Neural cell (in vitro differentiated cells): ENCODE results near the gene LGR5. TPM values are rescaled to one million over a fixed set of nuclear protein-coding genes. Genes with fewer than 3 reads are reported as not detected.

Source experiments
- H2AFZ ChIP-seq: fragments of 200-600, 300-800 bp; sonication (generic), shearing (Covaris generic); 2 replicates; pipeline ENCODE4 v1.6.0; 2014; ENCODE audit warnings: low read depth, mild to moderate bottlenecking, antibody characterized with exemption, low read length, moderate library complexity
- H3F3A ChIP-seq: fragments of 200-600 bp; shearing (Covaris generic); 2 replicates; pipeline ENCODE4 v1.6.1; 2016; ENCODE audit warnings: mild to moderate bottlenecking, moderate library complexity, mixed read lengths, antibody characterized with exemption, low read length; ENCODE audit not compliant: insufficient read depth, poor library complexity, severe bottlenecking
- H3K27ac ChIP-seq: fragments of 200-600, 300-800 bp; sonication (generic), shearing (Covaris generic); 2 replicates; pipeline ENCODE4 v1.5.1; 2014; ENCODE audit warnings: mild to moderate bottlenecking, low read length, moderate library complexity
- H3K27me3 ChIP-seq: fragments of 300-800, 200-600 bp; sonication (generic), shearing (Covaris generic); 2 replicates; pipeline ENCODE4 v1.6.0; 2014; ENCODE audit warnings: mild to moderate bottlenecking, low read depth, low read length, moderate library complexity; ENCODE audit not compliant: insufficient read depth
- H3K36me3 ChIP-seq: fragments of 300-800, 200-600 bp; sonication (generic), shearing (Covaris generic); 2 replicates; pipeline ENCODE4 v1.5.1; 2014; ENCODE audit warnings: mild to moderate bottlenecking, antibody characterized with exemption, low read length, moderate library complexity; ENCODE audit not compliant: insufficient read depth
- H3K4me2 ChIP-seq: fragments of 300-800, 200-600 bp; sonication (generic), shearing (Covaris generic); 2 replicates; pipeline ENCODE4 v1.6.0; 2014; ENCODE audit warnings: mild to moderate bottlenecking, low read length
- H3K4me3 ChIP-seq: fragments of 300-800, 200-600 bp; sonication (generic), shearing (Covaris generic); 2 replicates; pipeline ENCODE4 v1.5.1; 2014; ENCODE audit warnings: mild to moderate bottlenecking, low read length, moderate library complexity
- H3K79me2 ChIP-seq: fragments of 200-600 bp; shearing (Covaris generic); replicated peaks from 2 replicates; pipeline ENCODE4 v1.6.0; 2014; ENCODE audit warnings: mild to moderate bottlenecking, low read length, moderate library complexity; ENCODE audit not compliant: insufficient read depth
- H3K9ac ChIP-seq: fragments of 300-800, 200-600 bp; sonication (generic), shearing (Covaris generic); 2 replicates; pipeline ENCODE4 v1.6.1; 2016; ENCODE audit warnings: mild to moderate bottlenecking, low read length, mixed read lengths
- H3K9me2 ChIP-seq: fragments of 200-600 bp; shearing (Covaris generic); 2 replicates; pipeline ENCODE4 v1.6.1; 2016; ENCODE audit warnings: mild to moderate bottlenecking, low read length, mixed read lengths; ENCODE audit not compliant: insufficient read depth
- H3K9me3 ChIP-seq: fragments of 200-600, 300-800 bp; sonication (generic), shearing (Covaris generic); 2 replicates; pipeline ENCODE4 v1.6.1; 2016; ENCODE audit warnings: mild to moderate bottlenecking, mixed run types, low read length, moderate library complexity, mixed read lengths
- H4K20me1 ChIP-seq: fragments of 200-600 bp; shearing (Covaris generic); 2 replicates; pipeline ENCODE4 v1.6.1; 2016; ENCODE audit warnings: mild to moderate bottlenecking, mixed run types; ENCODE audit not compliant: insufficient read depth
- CTCF ChIP-seq: fragments of 450-650 bp; IDR thresholded peaks from 2 replicates; pipeline ENCODE4 v1.5.1; 2014; ENCODE audit warnings: antibody characterized with exemption, mild to moderate bottlenecking, moderate library complexity; ENCODE audit not compliant: poor library complexity, severe bottlenecking
- EP300 ChIP-seq: fragments of 450-650 bp; conservative IDR thresholded peaks from 2 replicates; pipeline ENCODE4 v1.6.1; 2014; ENCODE audit warnings: antibody characterized with exemption, mild to moderate bottlenecking, moderate library complexity; ENCODE audit not compliant: poor library complexity, severe bottlenecking
- EZH2 ChIP-seq: fragments of 200-600, 300-800 bp; shearing (Covaris generic), sonication (generic); IDR thresholded peaks from 2 replicates; pipeline ENCODE4 v1.6.1; 2014; ENCODE audit warnings: antibody characterized with exemption, low read length, borderline replicate concordance, mild to moderate bottlenecking; ENCODE audit not compliant: insufficient read depth, poor library complexity, severe bottlenecking
- MXI1 ChIP-seq: fragments of 450-650 bp; conservative IDR thresholded peaks from 2 replicates; pipeline ENCODE4 v1.6.1; 2014; ENCODE audit warnings: antibody characterized with exemption, mild to moderate bottlenecking; ENCODE audit not compliant: poor library complexity, severe bottlenecking
- POLR2AphosphoS5 ChIP-seq: IDR thresholded peaks from 2 replicates; pipeline ENCODE4 v1.6.1; 2012
- RAD21 ChIP-seq: fragments of 450-650 bp; conservative IDR thresholded peaks from 2 replicates; pipeline ENCODE4 v1.6.1; 2014; ENCODE audit warnings: antibody characterized with exemption, mild to moderate bottlenecking, moderate library complexity
- REST ChIP-seq: IDR thresholded peaks from 2 replicates; pipeline ENCODE4 v1.6.1; 2012; ENCODE audit warnings: borderline replicate concordance
- SMC3 ChIP-seq: fragments of 450-650 bp; conservative IDR thresholded peaks from 2 replicates; pipeline ENCODE4 v1.6.1; 2014; ENCODE audit warnings: antibody characterized with exemption, mild to moderate bottlenecking, moderate library complexity; ENCODE audit not compliant: poor library complexity
- TAF1 ChIP-seq: IDR thresholded peaks from 2 replicates; pipeline ENCODE4 v1.6.1; 2012; ENCODE audit warnings: low read depth
- polyA plus RNA-seq: library from polyadenylated mRNA; depleted of rRNA; stranded (reverse); fragments of >200 nt; gene quantifications from 2 replicates; pipeline ENCODE4 v1.2.3, GENCODE V29; 2014

Gene LGR5
- polyA plus RNA-seq, 1 donor from 2014 or later: 0.16 TPM

DNA sequence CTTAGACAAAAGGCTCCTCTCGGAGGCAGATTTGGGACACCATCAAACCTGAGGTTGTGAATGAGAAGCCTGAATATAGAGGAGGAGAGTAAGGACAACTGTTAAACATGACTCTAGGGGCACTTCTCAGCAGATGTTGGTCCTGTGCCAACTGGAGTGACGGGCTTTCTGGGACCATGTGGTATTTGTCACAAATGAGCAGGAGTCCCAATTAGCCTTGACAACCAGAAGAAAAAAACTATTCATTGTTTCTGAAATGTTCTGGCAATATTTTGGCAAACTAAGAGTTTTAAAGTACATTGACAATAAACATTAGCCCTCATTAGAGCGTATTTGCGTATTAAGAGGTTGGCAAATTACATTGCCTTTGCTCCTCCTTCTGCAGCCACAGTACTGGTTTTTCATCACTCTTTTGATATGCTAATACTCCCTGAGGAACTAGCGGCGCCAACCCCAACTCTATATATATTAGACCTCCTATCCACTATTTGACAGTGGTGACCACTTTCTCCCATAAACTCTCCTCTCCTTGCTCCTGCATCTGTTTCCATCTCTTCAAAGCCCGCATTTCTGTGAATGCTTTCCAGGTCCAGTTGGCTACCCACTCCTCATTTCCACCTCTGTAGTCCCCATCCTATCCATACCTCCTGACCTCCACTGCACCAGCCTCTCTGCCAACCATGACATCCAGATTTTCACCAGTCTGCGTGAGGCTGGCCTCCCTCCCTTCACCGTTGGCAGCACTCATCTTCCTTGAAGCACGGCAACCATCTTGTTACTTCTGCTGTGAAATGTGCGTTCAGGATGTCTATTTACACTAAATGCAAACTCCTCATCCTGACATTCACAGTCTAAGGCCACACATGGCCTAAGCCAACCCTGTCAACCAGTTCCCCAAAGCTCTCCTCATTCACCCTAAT is 123.3 kb downstream of the LGR5 start:
- H3K9me3 ChIP-seq: no peaks in the 10 kb centered on the region
- H3K4me2 ChIP-seq: no peak overlapping the region
- no peaks in the 10 kb centered on the region for H3F3A ChIP-seq
- H3K4me3 ChIP-seq: no peak overlapping the region
- H3K9ac ChIP-seq: no peak overlapping the region
- no peaks in the 10 kb centered on the region for H3K79me2 ChIP-seq
- no peaks in the 10 kb centered on the region for H3K36me3 ChIP-seq
- H2AFZ ChIP-seq: no peak overlapping the region
- TF ChIP-seq POLR2AphosphoS5: no peak
- no peak for TF ChIP-seq REST
- TF ChIP-seq MXI1: no peak
- TF ChIP-seq RAD21: no peak
- no peak for TF ChIP-seq EP300
- TF ChIP-seq EZH2: no peak
- no peak overlapping the region for H3K27ac ChIP-seq
- no peaks in the 10 kb centered on the region for H4K20me1 ChIP-seq
- H3K9me2 ChIP-seq: no peaks in the 10 kb centered on the region
- H3K27me3 ChIP-seq: no peaks in the 10 kb centered on the region

DNA sequence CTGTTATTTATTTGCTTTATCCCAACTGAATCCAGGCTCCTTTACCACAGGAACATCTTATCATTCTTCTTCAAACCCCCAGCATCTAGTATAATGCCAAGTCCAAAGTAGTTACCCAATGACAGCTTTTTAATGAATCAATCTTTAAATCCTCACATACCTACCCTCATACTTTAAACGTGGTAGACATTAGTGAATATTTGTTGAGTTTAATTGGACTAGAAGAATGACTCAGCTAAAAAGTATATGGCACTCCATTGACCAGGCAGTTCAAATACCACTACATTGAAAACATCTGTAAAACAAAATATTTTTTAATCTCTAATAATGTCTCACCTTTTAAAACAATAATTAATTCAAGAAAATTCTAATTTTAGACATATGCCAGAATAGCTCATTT is 125.9 kb downstream of the LGR5 start:
- no peaks in the 10 kb centered on the region for H3K79me2 ChIP-seq
- no peaks in the 10 kb centered on the region for H3K9me2 ChIP-seq
- H3K4me3 ChIP-seq: no peak overlapping the region
- no peak overlapping the region for H3K27ac ChIP-seq
- no peaks in the 10 kb centered on the region for H3K9me3 ChIP-seq
- H4K20me1 ChIP-seq: no peaks in the 10 kb centered on the region
- no peak overlapping the region for H3K9ac ChIP-seq
- no peaks in the 10 kb centered on the region for H3K36me3 ChIP-seq
- H3K27me3 ChIP-seq: no peaks in the 10 kb centered on the region
- H2AFZ ChIP-seq: no peak overlapping the region
- H3F3A ChIP-seq: no peaks in the 10 kb centered on the region
- H3K4me2 ChIP-seq: no peak overlapping the region
- TF ChIP-seq CTCF (no peak), TAF1 (no peak), SMC3 (no peak), POLR2AphosphoS5 (no peak), EZH2 (no peak), REST (no peak), RAD21 (no peak), MXI1 (no peak), EP300 (no peak)
